HEK293T (cell line): Measurements from ENCODE around the gene TCAIM.

ENCODE experiments used
- ARNT ChIP-seq: fragments of 450-650 bp; IDR thresholded peaks from 2 replicates; pipeline ENCODE4 v1.6.1; 2017; ENCODE audit warnings: mild to moderate bottlenecking
- BHLHE40 ChIP-seq: fragments of 450-650 bp; IDR thresholded peaks from 2 replicates; pipeline ENCODE4 v1.6.1; 2016; ENCODE audit warnings: mild to moderate bottlenecking, moderate library complexity, borderline replicate concordance
- ELF4 ChIP-seq: fragments of 450-650 bp; IDR thresholded peaks from 2 replicates; pipeline ENCODE4 v1.6.1; 2017; ENCODE audit warnings: antibody characterized with exemption
- FOXA1 ChIP-seq: fragments of 450-650 bp; IDR thresholded peaks from 2 replicates; pipeline ENCODE4 v1.6.1; 2016; ENCODE audit warnings: mild to moderate bottlenecking
- FOXM1 ChIP-seq: fragments of 450-650 bp; IDR thresholded peaks from 2 replicates; pipeline ENCODE4 v1.6.1; 2017; ENCODE audit warnings: mild to moderate bottlenecking, borderline replicate concordance
- HDGF ChIP-seq: fragments of 450-650 bp; IDR thresholded peaks from 2 replicates; pipeline ENCODE4 v1.6.1; 2017; ENCODE audit warnings: antibody characterized with exemption, borderline replicate concordance
- L3MBTL2 ChIP-seq: fragments of 450-650 bp; conservative IDR thresholded peaks from 2 replicates; pipeline ENCODE4 v1.6.1; 2016; ENCODE audit warnings: mild to moderate bottlenecking
- LEF1 ChIP-seq: fragments of 450-650 bp; IDR thresholded peaks from 2 replicates; pipeline ENCODE4 v1.6.1; 2017; ENCODE audit warnings: mild to moderate bottlenecking, borderline replicate concordance
- SP1 ChIP-seq: fragments of 450-650 bp; IDR thresholded peaks from 2 replicates; pipeline ENCODE4 v1.6.1; 2017
- SUZ12 ChIP-seq: fragments of 450-650 bp; IDR thresholded peaks from 2 replicates; pipeline ENCODE4 v1.6.1; 2016; ENCODE audit warnings: mild to moderate bottlenecking
- TARDBP ChIP-seq: fragments of 450-650 bp; IDR thresholded peaks from 2 replicates; pipeline ENCODE4 v1.6.1; 2016
- ZNF384 ChIP-seq: fragments of 450-650 bp; IDR thresholded peaks from 2 replicates; pipeline ENCODE4 v1.6.1; 2016
- TF ChIP-seq, protein P1 (sequence below): fragments of 450-650 bp; IDR thresholded peaks from 2 replicates; pipeline ENCODE4 v1.6.1; 2016

DNA sequence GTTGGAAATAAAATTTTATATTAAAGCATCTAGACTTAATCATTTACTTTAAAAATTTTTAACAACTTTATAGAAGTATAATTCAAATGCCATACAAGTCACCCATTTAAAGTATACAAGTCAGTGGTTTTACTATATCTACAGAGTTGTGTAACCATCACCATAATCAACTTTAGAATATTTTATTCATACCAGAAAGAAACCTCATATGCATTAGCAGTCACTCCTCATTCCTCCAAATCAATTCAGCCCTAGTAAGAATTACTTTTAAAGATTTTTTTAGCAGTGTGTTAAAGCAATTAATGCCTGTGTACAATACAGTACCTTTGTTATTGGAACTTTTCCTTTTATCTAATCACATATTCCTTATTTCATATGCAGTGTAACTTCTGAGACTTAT lies 14.0 kb upstream of the TCAIM start:
- no peak for TF ChIP-seq BHLHE40
- TF ChIP-seq HDGF = no peak
- TF ChIP-seq LEF1 = no peak
- TF ChIP-seq ARNT = no peak
- TF ChIP-seq SUZ12 = no peak
- TF ChIP-seq L3MBTL2 = no peak
- TF ChIP-seq SP1 = no peak
- no peak for TF ChIP-seq TARDBP
- TF ChIP-seq FOXA1 = no peak
- TF ChIP-seq ZNF384 = no peak
- TF ChIP-seq FOXM1 = no peak
- TF ChIP-seq, protein P1, sequence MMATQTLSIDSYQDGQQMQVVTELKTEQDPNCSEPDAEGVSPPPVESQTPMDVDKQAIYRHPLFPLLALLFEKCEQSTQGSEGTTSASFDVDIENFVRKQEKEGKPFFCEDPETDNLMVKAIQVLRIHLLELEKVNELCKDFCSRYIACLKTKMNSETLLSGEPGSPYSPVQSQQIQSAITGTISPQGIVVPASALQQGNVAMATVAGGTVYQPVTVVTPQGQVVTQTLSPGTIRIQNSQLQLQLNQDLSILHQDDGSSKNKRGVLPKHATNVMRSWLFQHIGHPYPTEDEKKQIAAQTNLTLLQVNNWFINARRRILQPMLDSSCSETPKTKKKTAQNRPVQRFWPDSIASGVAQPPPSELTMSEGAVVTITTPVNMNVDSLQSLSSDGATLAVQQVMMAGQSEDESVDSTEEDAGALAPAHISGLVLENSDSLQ = no peak
- TF ChIP-seq ELF4 = no peak
